ENCODE data around the gene ELL. TPM values are rescaled to one million over a fixed set of nuclear protein-coding genes. Genes with fewer than 3 reads are reported as not detected.

ELL gene
- polyA plus RNA-seq, 4 donors: 8.6 to 12.2 (median 10.4) TPM

GRCh38 chr19:18393836-18394235 lies 128.0 kb downstream of the ELL start:
- FAIRE-seq: no peak
- peaks cover 0 to 19% (median 0%) of the 10 kb centered on the region in 3 donors for H3K36me3 ChIP-seq (ENCODE audit: control insufficient read depth in 3 of 3, insufficient read depth in 2 of 3, low read depth in 1 of 3, low read length in 3 of 3)
- H3K4me3 ChIP-seq (ENCODE audit: low read depth in 1 of 3, low read length in 3 of 3): no peak overlapping the region
- peaks cover 0 to 12% (median 0%) of the 10 kb centered on the region in 3 donors for H3K4me1 ChIP-seq (ENCODE audit: control insufficient read depth in 3 of 3, insufficient read depth in 2 of 3, low read depth in 1 of 3, low read length in 2 of 3)
- peak overlapping the region in 1 of 3 donors; percentile 29 for H3K27ac ChIP-seq (ENCODE audit: low read depth in 1 of 3, low read length in 2 of 3)
- DNase-seq: no peak
- peaks cover 0 to 4% of the 10 kb centered on the region in 2 donors for H3K9me3 ChIP-seq (ENCODE audit: control insufficient read depth in 2 of 2, insufficient read depth in 1 of 2, low read depth in 1 of 2, low read length in 1 of 2)
- WGBS, 3 donors: 65 to 78% (median 78%) methylated on average over 7 of the region's 7 CpGs
- no peaks in the 10 kb centered on the region for H3K27me3 ChIP-seq (ENCODE audit: control insufficient read depth in 3 of 3, insufficient read depth in 3 of 3, low read length in 3 of 3)

GRCh38 chr19:18392926-18393325 lies 128.9 kb downstream of the ELL start:
- H3K27ac ChIP-seq (ENCODE audit: low read depth in 1 of 3, low read length in 2 of 3): no peak overlapping the region
- H3K9me3 ChIP-seq (ENCODE audit: control insufficient read depth in 2 of 2, insufficient read depth in 1 of 2, low read depth in 1 of 2, low read length in 1 of 2): peaks cover 0 to 4% of the 10 kb centered on the region in 2 donors
- H3K4me1 ChIP-seq (ENCODE audit: control insufficient read depth in 3 of 3, insufficient read depth in 2 of 3, low read depth in 1 of 3, low read length in 2 of 3): peaks cover 0 to 17% (median under 1%) of the 10 kb centered on the region in 3 donors
- FAIRE-seq (no peak), DNase-seq (no peak)
- H3K36me3 ChIP-seq (ENCODE audit: control insufficient read depth in 3 of 3, insufficient read depth in 2 of 3, low read depth in 1 of 3, low read length in 3 of 3): peaks cover 0 to 23% (median 0%) of the 10 kb centered on the region in 3 donors
- 63 to 66% (median 63%) methylated on average over 5 of the region's 5 CpGs for WGBS, 3 donors
- H3K27me3 ChIP-seq (ENCODE audit: control insufficient read depth in 3 of 3, insufficient read depth in 3 of 3, low read length in 3 of 3): no peaks in the 10 kb centered on the region
- no peak overlapping the region for H3K4me3 ChIP-seq (ENCODE audit: low read depth in 1 of 3, low read length in 3 of 3)

Other genes with a start within 250 kb of the ELL start
- gene IQCN, start 247.6 kb downstream of the ELL start, polyA plus RNA-seq: 10 to 100 TPM in 1 of 4 donors, 1 to 10 TPM in 3; 1.5 to 15.2 (median 4.9) TPM
- 100 to 1,000 TPM; 129 to 211 (median 162) TPM for gene JUND, start 240.4 kb downstream of the ELL start, polyA plus RNA-seq
- gene LSM4, start 199.0 kb downstream of the ELL start, polyA plus RNA-seq: 100 to 1,000 TPM; 102 to 269 (median 186) TPM
- gene PGPEP1, start 181.5 kb downstream of the ELL start, polyA plus RNA-seq: 10 to 100 TPM; 29.1 to 77.9 (median 38.6) TPM
- 10 to 100 TPM in 3 of 4 donors, 1 to 10 TPM in 1; 4.5 to 41.5 (median 20.1) TPM for gene GDF15, start 135.9 kb downstream of the ELL start, polyA plus RNA-seq
- 1 to 10 TPM in 3 of 4 donors, under 1 TPM in 1; 0.89 to 5.1 (median 3.4) TPM for gene LRRC25, start 124.4 kb downstream of the ELL start, polyA plus RNA-seq
- gene SSBP4, start 102.7 kb downstream of the ELL start, polyA plus RNA-seq: 100 to 1,000 TPM in 1 of 4 donors, 10 to 100 TPM in 3; 15.9 to 117 (median 44.2) TPM
- gene ISYNA1, start 83.9 kb downstream of the ELL start, polyA plus RNA-seq: 10 to 100 TPM in 2 of 4 donors, 1 to 10 TPM in 2; 4.5 to 72.1 (median 9.3) TPM
- gene FKBP8, start 21.5 kb upstream of the ELL start, polyA plus RNA-seq: 100 to 1,000 TPM; 144 to 189 (median 180) TPM
- gene KXD1, start 35.8 kb upstream of the ELL start, polyA plus RNA-seq: 10 to 100 TPM; 58.8 to 81.3 (median 75.2) TPM
- 1,000 to 10,000 TPM in 2 of 4 donors, 100 to 1,000 TPM in 2; 741 to 1,139 (median 935) TPM for gene UBA52, start 49.8 kb upstream of the ELL start, polyA plus RNA-seq
- gene REX1BD, start 66.7 kb upstream of the ELL start, polyA plus RNA-seq: 100 to 1,000 TPM in 1 of 4 donors, 10 to 100 TPM in 3; 46.1 to 102 (median 65.9) TPM
- 10 to 100 TPM in 1 of 4 donors, 1 to 10 TPM in 2, not detected in 1; 2.0 to 22.3 (median 6.5) TPM for gene CRLF1, start 84.7 kb upstream of the ELL start, polyA plus RNA-seq
- gene TMEM59L, start 90.8 kb upstream of the ELL start, polyA plus RNA-seq: 1 to 10 TPM in 3 of 4 donors, not detected in 1; 1.3 to 8.5 (median 1.6) TPM
- gene KLHL26, start 115.0 kb upstream of the ELL start, polyA plus RNA-seq: 1 to 10 TPM; 1.6 to 5.2 (median 3.5) TPM
- 10 to 100 TPM in 1 of 4 donors, 1 to 10 TPM in 3; 5.8 to 20.7 (median 6.7) TPM for gene CRTC1, start 161.6 kb upstream of the ELL start, polyA plus RNA-seq

Measured in small intestine (tissue), 7 donors.